ENCODE data around the gene IQSEC3.
"Not testable (repeated sequence)": the region's sequence is repeated elsewhere in the genome, so short reads cannot be mapped to it uniquely, and the experiment has no call there.

Gene IQSEC3

DNA sequence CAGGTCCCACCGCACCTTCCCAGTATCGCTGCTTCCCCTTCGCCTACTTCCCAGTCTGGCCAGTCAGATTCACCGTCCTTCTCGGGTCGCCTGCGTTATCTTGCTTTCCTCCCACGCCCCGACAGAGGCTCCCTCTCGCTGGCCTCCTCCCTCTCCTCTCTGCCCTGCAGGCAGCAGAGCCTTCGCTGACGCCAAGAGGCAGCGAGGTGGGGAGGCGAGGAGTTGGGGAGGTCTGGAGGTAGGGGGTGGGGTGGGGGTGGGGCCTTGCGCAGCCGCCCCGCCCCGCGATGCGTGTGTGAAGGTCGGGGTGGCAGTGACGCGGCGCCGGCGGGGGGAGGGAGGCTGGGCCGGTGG, at the start of gene IQSEC3:
Gene IQSEC3, plus strand, starts transcription at position 340 of the 354 bp plus-strand sequence. CDS start 116 bp downstream, outside the sequence.
- not testable (repeated sequence) for DNase-seq (ENCODE audit: low spot score)

DNA sequence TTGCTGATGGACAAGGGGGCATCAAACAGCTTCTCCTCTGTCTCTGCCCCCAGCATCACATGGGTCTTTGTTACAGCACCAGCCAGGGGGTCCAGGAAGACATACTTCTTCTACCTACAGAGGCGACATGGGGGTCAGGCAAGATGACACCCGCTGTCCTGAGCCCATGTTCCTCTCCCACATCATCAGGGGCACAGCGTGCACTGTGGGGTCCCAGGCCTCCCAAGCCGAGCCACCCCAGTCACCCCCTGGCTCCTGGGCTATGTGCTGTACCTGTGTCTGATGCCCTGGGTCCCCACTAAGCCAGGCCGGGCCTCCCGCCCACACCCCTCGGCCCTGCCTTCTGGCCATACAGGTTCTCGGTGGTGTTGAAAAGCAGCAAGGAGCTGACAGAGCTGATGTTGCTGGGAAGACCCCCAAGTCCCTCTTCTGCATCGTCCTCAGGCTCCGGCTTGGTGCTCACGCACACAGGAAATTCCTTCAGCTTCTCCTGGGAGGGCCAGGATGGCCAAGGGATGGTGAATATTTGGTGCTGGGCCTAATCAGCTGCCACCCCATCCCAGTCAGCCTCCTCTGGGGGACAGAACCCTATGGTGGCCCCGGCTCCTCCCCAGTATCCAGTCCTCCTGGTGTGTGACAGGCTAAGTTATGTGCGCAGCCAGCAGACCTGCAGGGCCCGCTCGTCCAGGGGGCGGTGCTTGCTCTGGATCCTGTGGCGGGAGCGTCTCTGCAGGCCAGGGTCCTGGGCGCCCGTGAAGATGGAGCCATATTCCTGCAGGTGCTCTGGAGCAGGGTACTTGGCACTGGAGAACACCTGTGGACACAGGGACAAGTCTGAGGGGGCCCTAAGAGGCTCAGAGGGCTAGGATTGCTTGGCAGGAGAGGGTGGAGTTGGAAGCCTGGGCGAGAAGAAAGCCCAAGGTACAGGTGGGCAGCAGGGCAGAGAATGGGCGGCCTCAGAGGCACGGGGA, 48.9 kb upstream of the IQSEC3 start:
- DNase-seq (ENCODE audit: low spot score) = not testable (repeated sequence)

DNA sequence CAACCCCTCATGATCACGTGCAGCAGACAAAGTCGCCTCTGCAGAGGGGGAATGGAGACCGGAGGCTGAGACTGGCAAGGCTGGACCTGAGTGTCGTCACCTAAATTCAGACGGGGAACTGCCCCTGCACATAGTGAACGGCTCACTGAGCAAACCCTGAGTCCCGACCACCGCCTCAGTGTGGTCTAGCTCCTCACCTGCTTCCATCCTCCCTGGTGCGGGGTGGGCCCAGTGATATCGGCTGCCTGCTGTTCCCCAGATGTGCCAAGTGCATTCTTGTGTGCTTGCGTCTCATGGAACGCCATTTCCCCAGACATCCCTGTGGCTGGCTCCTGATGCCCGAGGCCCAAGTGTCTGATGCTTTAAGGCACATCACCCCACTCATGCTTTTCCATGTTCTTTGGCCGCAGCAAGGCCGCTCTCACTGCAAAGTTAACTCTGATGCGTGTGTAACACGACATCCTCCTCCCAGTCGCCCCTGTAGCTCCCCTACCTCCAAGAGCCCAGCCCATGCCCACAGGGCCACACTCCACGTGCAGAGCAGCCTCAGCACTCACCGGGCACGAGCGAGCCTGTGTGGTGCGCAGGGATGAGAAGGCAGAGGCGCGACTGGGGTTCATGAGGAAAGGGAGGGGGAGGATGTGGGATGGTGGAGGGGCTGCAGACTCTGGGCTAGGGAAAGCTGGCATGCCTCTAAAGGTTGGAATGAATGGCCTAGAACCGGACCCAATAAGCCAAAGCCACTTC, 47.6 kb upstream of the IQSEC3 start:
- not testable (repeated sequence) for DNase-seq (ENCODE audit: low spot score)

DNA sequence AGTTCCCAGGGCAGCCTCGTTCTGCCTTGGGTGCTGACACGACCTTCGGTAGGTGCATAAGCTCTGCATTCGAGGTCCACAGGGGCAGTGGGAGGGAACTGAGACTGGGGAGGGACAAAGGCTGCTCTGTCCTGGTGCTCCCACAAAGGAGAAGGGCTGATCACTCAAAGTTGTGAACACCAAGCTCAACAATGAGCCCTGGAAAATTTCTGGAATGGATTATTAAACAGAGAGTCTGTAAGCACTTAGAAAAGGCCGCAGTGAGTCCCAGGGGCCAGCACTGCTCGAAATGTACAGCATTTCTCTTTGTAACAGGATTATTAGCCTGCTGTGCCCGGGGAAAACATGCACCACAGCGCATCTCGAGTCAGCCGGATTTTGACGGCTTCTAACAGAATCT, 46.7 kb upstream of the IQSEC3 start:
- not testable (repeated sequence) for DNase-seq (ENCODE audit: low spot score)

DNA sequence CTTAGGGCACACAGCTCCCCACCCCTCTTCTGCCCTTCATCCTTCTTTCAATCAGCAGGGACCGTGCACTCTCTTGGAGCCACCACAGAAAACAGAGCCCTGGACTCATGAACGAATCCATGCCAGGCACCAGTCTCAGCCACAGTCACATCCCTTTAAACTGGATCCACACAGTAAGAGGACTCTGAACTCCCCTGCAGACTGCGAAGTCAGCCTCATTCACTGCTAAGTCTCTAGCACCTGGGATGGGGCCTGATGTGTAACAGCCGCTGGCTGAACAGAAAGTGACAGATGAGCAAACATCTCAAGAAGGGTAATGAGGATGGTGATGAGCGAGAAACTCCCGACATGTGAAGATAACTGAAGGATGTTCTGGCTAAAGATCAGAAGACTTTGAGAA, 45.8 kb upstream of the IQSEC3 start:
- no peak for DNase-seq (ENCODE audit: low spot score)

DNA sequence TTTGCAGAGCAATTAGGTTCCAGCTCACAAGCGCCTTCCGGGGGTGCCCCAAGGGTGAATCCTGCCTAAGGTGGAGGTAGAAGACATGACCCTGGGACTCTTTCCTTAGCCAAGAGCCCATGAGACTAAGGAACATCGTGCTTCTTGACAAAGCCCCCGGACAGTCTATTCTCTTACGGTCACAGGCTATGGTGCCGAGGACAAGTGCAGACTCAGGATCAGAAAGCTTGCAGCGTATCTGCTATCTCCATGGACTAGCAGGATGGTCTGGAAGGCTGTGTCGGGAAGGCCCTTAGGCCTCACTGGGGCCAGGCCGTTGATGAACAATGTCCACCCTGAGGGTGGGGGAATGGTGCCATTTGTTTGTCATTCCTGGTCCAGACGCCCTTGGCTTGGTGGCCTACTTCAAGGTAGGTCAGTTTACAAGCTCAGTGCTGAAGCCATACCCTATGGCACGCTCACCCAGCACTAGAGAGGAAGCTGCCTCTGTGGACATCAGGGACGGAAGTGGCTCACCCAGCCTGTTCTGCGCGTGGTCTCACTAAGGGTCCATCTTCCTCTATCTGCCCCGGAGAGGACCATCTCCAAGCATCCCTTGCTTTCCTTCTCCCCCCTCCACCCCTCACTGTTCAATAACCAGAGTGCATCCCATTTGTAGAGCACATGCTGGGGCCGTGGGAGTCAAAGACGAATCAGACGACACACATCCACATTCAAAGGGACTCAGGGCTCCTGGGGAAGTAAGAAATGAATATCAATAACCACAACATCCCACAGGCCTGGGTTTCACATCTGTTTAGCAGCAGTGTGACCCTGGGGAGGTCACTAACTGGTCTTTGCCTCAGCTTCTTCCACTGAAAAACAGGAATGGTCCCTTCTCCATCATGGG, 45.0 kb upstream of the IQSEC3 start:
- DNase-seq (ENCODE audit: low spot score) = no peak

DNA sequence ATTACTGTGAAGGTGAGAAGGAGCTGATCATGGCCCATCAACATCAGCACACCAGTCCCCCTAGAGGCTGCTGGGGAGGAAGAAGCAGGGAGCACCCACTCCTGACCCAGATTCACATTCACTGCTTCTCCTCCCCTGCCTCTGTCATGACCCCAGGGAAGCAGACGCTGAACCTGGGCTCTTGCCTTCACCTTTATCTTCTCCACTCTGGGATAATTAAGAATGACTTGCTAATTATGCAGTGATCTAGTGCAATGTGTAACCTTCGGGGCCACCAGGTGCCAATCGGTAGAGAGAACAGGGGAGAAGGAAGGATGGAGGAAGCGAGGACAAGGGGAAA, 44.4 kb upstream of the IQSEC3 start:
- no peak for DNase-seq (ENCODE audit: low spot score)

DNA sequence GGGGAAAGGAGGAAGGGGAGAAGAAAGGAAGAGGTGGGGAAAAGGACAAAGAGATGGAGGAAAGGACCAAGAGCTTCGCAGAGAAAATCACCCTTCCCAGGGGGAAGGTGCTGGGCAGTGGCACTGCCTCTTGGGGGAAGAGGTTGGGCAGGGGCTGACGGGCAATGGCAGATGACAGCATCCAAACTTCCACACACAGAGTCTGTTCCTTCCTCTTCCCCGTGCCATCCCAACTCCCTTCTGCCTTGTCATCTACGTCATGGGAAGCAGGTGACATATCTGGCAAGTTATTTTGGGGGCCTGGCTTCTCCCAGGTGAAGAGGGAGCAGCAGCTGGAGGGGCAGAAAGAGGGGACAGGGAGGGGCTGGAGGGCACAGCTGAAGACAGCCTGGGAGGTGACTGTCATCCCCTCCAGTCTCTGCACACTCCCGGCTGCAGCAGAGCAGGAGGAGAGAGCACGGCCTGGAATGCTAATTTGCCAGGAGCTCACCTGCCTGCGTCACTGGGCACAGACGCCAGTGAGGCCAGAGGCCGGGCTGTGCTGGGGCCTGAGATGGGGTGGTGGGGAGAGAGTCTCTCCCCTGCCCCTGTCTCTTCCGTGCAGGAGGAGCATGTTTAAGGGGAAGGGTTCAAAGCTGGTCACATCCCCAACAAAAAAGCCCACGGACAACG, 43.9 kb upstream of the IQSEC3 start:
- DNase-seq (ENCODE audit: low spot score) = no peak

- not testable (repeated sequence) for DNase-seq (ENCODE audit: low spot score)
Observed at GRCh38 chr12:27904-28303, 38.7 kb upstream of the IQSEC3 start.

DNA sequence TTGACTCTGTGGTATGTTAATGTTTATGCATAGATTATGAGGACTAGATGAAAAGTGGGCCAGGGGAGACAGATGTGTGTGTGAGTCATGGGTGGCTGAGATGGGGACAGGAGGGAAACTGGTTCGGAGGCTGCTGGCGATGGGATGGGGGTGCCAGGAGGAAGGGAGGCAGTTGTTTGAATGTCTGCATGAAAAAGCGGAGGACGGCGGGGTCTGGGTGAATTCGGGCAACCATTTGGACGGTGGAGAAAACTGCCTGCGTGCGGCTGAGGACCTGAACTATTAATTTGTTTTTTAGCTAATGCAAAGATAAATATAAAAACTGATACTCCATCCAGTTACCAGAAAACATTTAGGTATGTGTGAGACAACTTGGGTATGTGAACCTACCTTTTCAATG, 27.8 kb upstream of the IQSEC3 start:
- DNase-seq (ENCODE audit: low spot score) = not testable (repeated sequence)

- peak; percentile 13 for DNase-seq (ENCODE audit: low spot score)
Observed at GRCh38 chr12:39555-40265, 26.9 kb upstream of the IQSEC3 start.

DNA sequence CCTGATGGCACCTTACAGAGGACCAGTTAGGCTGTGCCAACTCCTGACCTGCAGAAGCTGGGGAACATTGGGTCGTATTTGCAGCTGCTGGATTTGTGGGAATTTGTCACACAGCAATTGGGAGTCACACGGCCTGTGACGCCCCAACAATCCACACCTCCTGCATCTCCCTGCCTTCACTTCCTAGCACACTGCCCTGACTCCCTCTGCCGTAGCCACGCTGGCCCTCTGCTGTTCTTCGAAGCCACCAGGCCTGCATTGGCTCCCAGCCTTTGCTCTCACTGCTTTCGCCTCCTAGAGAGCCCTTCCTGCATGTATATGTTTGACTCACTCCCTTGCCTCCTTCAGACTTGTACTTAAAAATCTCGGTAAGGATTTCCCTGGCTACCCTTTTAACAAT, 22.2 kb upstream of the IQSEC3 start:
- not testable (repeated sequence) for DNase-seq (ENCODE audit: low spot score)

- not testable (repeated sequence) for DNase-seq (ENCODE audit: low spot score)
Observed at GRCh38 chr12:45235-45990, 21.2 kb upstream of the IQSEC3 start.

GRCh38 chr12:45991-46358, 20.6 kb upstream of the IQSEC3 start:
- DNase-seq (ENCODE audit: low spot score) = not testable (repeated sequence)

DNA sequence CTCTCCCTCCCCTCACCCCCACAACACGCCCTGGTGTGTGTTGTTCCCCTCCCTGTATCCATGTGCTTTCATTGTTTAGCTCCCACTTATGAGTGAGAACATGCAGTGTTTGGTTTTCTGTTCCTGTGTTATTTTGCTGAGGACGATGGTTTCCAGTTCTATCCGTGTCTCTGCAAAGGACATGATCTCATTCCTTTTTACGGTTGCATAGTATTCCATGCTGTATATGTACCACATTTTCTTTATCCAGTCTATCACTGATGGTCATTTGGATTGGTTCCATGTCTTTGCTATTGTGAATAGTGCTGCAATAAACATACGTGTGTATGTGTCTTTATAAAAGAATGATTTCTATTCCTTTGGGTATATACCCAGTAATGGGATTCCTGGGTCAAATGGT, 20.0 kb upstream of the IQSEC3 start:
- DNase-seq (ENCODE audit: low spot score) = not testable (repeated sequence)

- DNase-seq (ENCODE audit: low spot score) = not testable (repeated sequence)
Observed at GRCh38 chr12:47699-48226, 18.8 kb upstream of the IQSEC3 start.

DNA sequence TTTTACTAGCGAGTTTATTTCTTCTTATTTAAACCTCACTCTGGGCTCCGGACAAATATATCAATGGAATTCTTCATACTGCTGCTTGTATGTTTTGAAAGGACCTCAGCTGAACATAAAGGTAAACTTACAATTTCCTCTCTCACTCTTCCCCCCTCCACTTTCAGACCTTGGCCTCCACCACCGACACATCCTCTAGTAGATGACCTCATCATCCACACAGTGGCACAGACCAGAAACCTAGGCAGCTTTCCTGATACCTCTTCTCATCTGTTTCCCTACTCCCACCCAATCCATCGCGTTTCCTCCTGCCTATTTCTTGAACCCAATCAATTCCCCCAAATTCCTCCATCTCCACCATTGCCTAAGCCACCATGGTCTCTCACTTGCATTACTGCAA, 17.4 kb upstream of the IQSEC3 start:
- DNase-seq (ENCODE audit: low spot score) = not testable (repeated sequence)

DNA sequence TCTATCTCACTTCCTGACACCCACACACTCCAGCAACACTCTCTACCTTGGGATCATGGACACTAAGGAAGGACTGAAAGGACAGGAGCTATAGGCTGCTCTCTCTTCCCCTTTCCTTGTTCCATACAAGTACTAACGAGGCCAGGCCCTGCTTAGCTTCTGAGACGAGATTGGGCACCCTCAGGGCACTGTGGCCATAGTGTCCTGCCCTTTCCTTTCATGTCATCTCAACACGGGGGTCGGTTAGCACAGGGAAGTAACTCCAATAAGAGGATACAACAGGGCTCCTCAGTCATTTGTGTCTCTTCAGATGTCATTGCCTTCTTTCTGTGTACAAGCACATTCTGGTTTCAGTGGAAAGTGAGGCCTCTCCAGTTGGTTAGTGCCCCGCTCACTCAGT, 15.5 kb upstream of the IQSEC3 start:
- not testable (repeated sequence) for DNase-seq (ENCODE audit: low spot score)

DNA sequence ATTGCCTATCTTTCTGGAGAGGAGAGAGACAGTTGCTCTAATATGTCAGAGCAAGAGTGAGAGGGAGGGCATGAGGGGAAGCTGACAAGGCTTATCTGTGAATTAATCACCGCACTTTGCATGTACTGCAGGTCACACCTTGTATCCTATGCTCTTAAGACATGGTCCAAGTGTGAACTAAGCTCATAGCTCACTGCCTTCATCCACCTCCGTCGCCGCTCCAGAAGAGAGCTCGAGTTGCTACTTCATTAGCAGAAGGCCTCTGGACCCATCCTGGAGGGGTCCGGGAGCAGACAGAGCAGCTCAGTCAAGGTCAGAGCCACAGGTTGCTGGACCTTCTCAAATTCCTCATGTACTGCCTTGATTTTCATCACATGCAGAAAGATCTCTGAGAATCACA, 14.6 kb upstream of the IQSEC3 start:
- not testable (repeated sequence) for DNase-seq (ENCODE audit: low spot score)
